GM12878 (cell line): ENCODE results near the gene MATN4. TPM values are rescaled to one million over a fixed set of nuclear protein-coding genes. Genes with fewer than 3 reads are reported as not detected.

Source experiments
- ATAC-seq: fragments of 200-7000 bp; cut with Tn5 transposase; 3 replicates; pipeline ENCODE4 v1.9.1; 2020; ENCODE audit warnings: mild to moderate bottlenecking, moderate library complexity
- BruUV-seq: library from RNA; stranded (reverse); fragments of 400-500 nt; replicated peaks from 2 replicates; lab custom pipeline; 2021; lab: Mats Ljungman, UMichigan
- CTCF ChIA-PET: fragments of 300-600 bp; sonication (Branson Sonifier 250); formaldehyde crosslinking; extraction: SDS; loops from one replicate; lab custom pipeline; 2021; ENCODE audit warnings: inconsistent platforms; lab: Yijun Ruan, JAX
- POLR2A ChIA-PET: fragments of 350-600 bp; formaldehyde crosslinking; extraction: SDS; loops from one replicate; lab custom pipeline; 2021; ENCODE audit warnings: inconsistent platforms; lab: Charles Lee
- RAD21 ChIA-PET: fragments of 300-600 bp; sonication (Branson Sonifier 250); formaldehyde crosslinking; loops from one replicate; lab custom pipeline; 2023; ENCODE audit warnings: antibody characterized with exemption; ENCODE audit not compliant: unreplicated experiment; lab: Charles Lee
- SMC1A ChIA-PET: fragments of 300-600 bp; sonication (Branson Sonifier 250); formaldehyde crosslinking; loops from one replicate; lab custom pipeline; 2023; ENCODE audit not compliant: unreplicated experiment, uncharacterized antibody; lab: Charles Lee
- DNase-seq: peaks from one replicate; pipeline ENCODE4 v3.0.0-alpha.2; 2011; ENCODE audit warnings: low read depth, low spot score
- FAIRE-seq: peaks from 3 replicates; lab custom pipeline; 2011; peaks lifted over from hg19 to GRCh38; lab: Jason Lieb, UNC
- H2AFZ ChIP-seq: 2 replicates; pipeline ENCODE4 v1.6.0; 2011; ENCODE audit warnings: low read depth, low read length, control low read depth; ENCODE audit not compliant: control insufficient read depth
- H3K27ac ChIP-seq: 2 replicates; pipeline ENCODE4 v1.5.1; 2011; ENCODE audit warnings: control low read depth; ENCODE audit not compliant: control insufficient read depth, insufficient read depth
- H3K27me3 ChIP-seq, 2 experiments: replicated peaks in 1 of 2; 2 replicates each; pipeline versions ENCODE4 v1.6.0 to v1.6.1; 2011; ENCODE audit warnings: low read length in 1 of 2; ENCODE audit not compliant: control insufficient read depth in 2 of 2, insufficient read depth in 2 of 2
- H3K36me3 ChIP-seq, 2 experiments: 2 replicates each; pipeline ENCODE4 v1.5.1; 2011; ENCODE audit warnings: low read length in 1 of 2; ENCODE audit not compliant: control insufficient read depth in 2 of 2, insufficient read depth in 2 of 2
- H3K4me1 ChIP-seq: 2 replicates; pipeline ENCODE4 v1.6.1; 2011; ENCODE audit warnings: mild to moderate bottlenecking, low read length, moderate library complexity, mixed read lengths; ENCODE audit not compliant: control insufficient read depth, insufficient read depth
- H3K4me2 ChIP-seq: 2 replicates; pipeline ENCODE4 v1.6.0; 2011; ENCODE audit warnings: control low read depth; ENCODE audit not compliant: control insufficient read depth, insufficient read depth
- H3K4me3 ChIP-seq: fragments of 200-600 bp; sonication (generic); 2 replicates; pipeline ENCODE4 v1.5.1; 2016
- H3K79me2 ChIP-seq: 2 replicates; pipeline ENCODE4 v1.6.0; 2011; ENCODE audit warnings: low read length; ENCODE audit not compliant: control insufficient read depth, insufficient read depth
- H3K9ac ChIP-seq: 2 replicates; pipeline ENCODE4 v1.8.0; 2011; ENCODE audit warnings: low read length, control low read depth, mixed read lengths; ENCODE audit not compliant: control insufficient read depth, insufficient read depth
- H3K9me3 ChIP-seq: replicated peaks from 3 replicates; pipeline ENCODE4 v1.5.1; 2011; ENCODE audit warnings: mild to moderate bottlenecking, low read length; ENCODE audit not compliant: control insufficient read depth, insufficient read depth
- H4K20me1 ChIP-seq: 2 replicates; pipeline ENCODE4 v1.6.0; 2011; ENCODE audit not compliant: control insufficient read depth, insufficient read depth
- ATF7 ChIP-seq: fragments of 450-650 bp; IDR thresholded peaks from 2 replicates; pipeline ENCODE4 v1.6.1; 2016; ENCODE audit warnings: low read depth, mild to moderate bottlenecking
- BMI1 ChIP-seq: fragments of 450-650 bp; IDR thresholded peaks from 2 replicates; pipeline ENCODE4 v1.6.1; 2016; ENCODE audit warnings: mild to moderate bottlenecking, moderate library complexity, borderline replicate concordance
- BRCA1 ChIP-seq: IDR thresholded peaks from 2 replicates; pipeline ENCODE4 v1.6.1; 2011; ENCODE audit warnings: low read depth, low read length, improper control_type of control experiment
- CBX5 ChIP-seq: sonication (generic); IDR thresholded peaks from 2 replicates; pipeline ENCODE4 v1.6.1; 2016; ENCODE audit warnings: low read depth, moderate library complexity, mild to moderate bottlenecking, inconsistent platforms
- E4F1 ChIP-seq: fragments of 450-650 bp; IDR thresholded peaks from 2 replicates; pipeline ENCODE4 v1.6.1; 2018; ENCODE audit warnings: borderline replicate concordance, mild to moderate bottlenecking; ENCODE audit not compliant: partially characterized antibody
- HDAC2 ChIP-seq: fragments of 200-600 bp; sonication (generic); IDR thresholded peaks from 2 replicates; pipeline ENCODE4 v1.6.1; 2017
- HSF1 ChIP-seq: fragments of 150-350 bp; IDR thresholded peaks from 2 replicates; pipeline ENCODE4 v1.6.1; 2014; ENCODE audit warnings: mild to moderate bottlenecking, low read depth, low read length
- IKZF2 ChIP-seq, 2 experiments: fragments of 450-650 bp; IDR thresholded peaks; 2 replicates each; pipeline ENCODE4 v1.6.1; 2017; ENCODE audit warnings: mild to moderate bottlenecking in 2 of 2, moderate library complexity in 2 of 2
- NRF1 ChIP-seq: conservative IDR thresholded peaks from 2 replicates; pipeline ENCODE4 v1.6.1; 2011; ENCODE audit warnings: mild to moderate bottlenecking, low read depth, low read length, improper control_type of control experiment
- PKNOX1 ChIP-seq: fragments of 450-650 bp; IDR thresholded peaks from 2 replicates; pipeline ENCODE4 v1.6.1; 2016; ENCODE audit warnings: mild to moderate bottlenecking
- SREBF1 ChIP-seq: IDR thresholded peaks from 2 replicates; pipeline ENCODE4 v1.6.1; 2012; ENCODE audit warnings: mild to moderate bottlenecking, low read length
- SUPT20H ChIP-seq: IDR thresholded peaks from 2 replicates; pipeline ENCODE4 v1.6.1; 2011; ENCODE audit warnings: low read depth, mild to moderate bottlenecking, low read length, moderate library complexity, borderline replicate concordance; ENCODE audit not compliant: control insufficient read depth
- TBL1XR1 ChIP-seq: IDR thresholded peaks from 2 replicates; pipeline ENCODE4 v1.6.1; 2012; ENCODE audit warnings: low read depth, low read length, improper control_type of control experiment
- ZBTB4 ChIP-seq: fragments of 450-650 bp; formaldehyde crosslinking; IDR thresholded peaks from 2 replicates; pipeline ENCODE4 v1.4.0; 2022; ENCODE audit warnings: mild to moderate bottlenecking, moderate library complexity
- ZNF24 ChIP-seq: fragments of 450-650 bp; IDR thresholded peaks from 2 replicates; pipeline ENCODE4 v1.6.1; 2017; ENCODE audit warnings: antibody characterized with exemption, mild to moderate bottlenecking
- ZSCAN29 ChIP-seq: fragments of 450-650 bp; IDR thresholded peaks from 2 replicates; pipeline ENCODE4 v1.6.1; 2017; ENCODE audit warnings: mild to moderate bottlenecking, moderate library complexity
- WGBS: methylation state at CpG from one replicate; pipeline ENCODE4 v1.1.6; 2016; ENCODE audit warnings: low lambda C conversion rate; ENCODE audit not compliant: insufficient replicate concordance, insufficient coverage; ENCODE audit errors: missing lambda C conversion rate; 5-methylcytosine and 5-hydroxymethylcytosine counted together
- in situ Hi-C: fragments of 300-500 bp; cut with MboI; formaldehyde crosslinking; loops from 9 replicates; pipeline ENCODE4 v1.14.3; 2018; ENCODE audit warnings: mixed read lengths
- intact Hi-C: fragments of 100-400 bp; cut with micrococcal nuclease; formaldehyde crosslinking; loops from one replicate; pipeline ENCODE4 v1.14.2; 2022; ENCODE audit not compliant: unreplicated experiment
- polyA plus RNA-seq, 11 experiments: library from polyadenylated mRNA; depleted of rRNA in 4 of 11; unstranded in 6 of 11; stranded (reverse) in 5 of 11; fragments of >200 nt; fragmentation: Nextera tagmentation in 4 of 11; fragmentation: Illumina TruSeq in 1 of 11; extraction: Ambion mirVana in 4 of 11; extraction: Trizol in 1 of 11; gene quantifications; 1 replicate in 1 of 11; 2 replicates in 10 of 11; pipeline versions ENCODE4 v1.2.1 to v1.2.3, GENCODE V29; 2011 to 2016; ENCODE audit warnings: inconsistent platforms in 2 of 11, missing spikeins in 2 of 11, low read depth in 1 of 11
- total RNA-seq, 4 experiments: library from RNA; depleted of rRNA in 3 of 4; stranded (reverse); fragments of >200 nt in 3 of 4; fragmentation: Illumina TruSeq in 1 of 4; extraction: Trizol in 1 of 4; gene quantifications; 2 replicates each; pipeline versions ENCODE4 v1.2.1 to v1.2.3, GENCODE V29; 2013 to 2021

The MATN4 gene
- total and polyA plus RNA-seq, 10 of the 15 experiments (the other 5 are each of a cell fraction or from before 2014, with no cell fraction given), result 0.10 to 0.15 TPM; not detected in 8

GRCh38 chr20:45337367-45338120 lies 29.4 kb upstream of the MATN4 start:
- Histone ChIP-seq H3K79me2 (no peaks in the 10 kb centered on the region), H3K4me2 (no peak overlapping the region), H3K36me3 (no peaks in the 10 kb centered on the region), H3K27me3 (no peaks in the 10 kb centered on the region), H3K9ac (no peak overlapping the region), H4K20me1 (no peaks in the 10 kb centered on the region), H3K4me1 (no peaks in the 10 kb centered on the region), H3K27ac (no peak overlapping the region), H3K9me3 (no peaks in the 10 kb centered on the region), H2AFZ (no peak overlapping the region), H3K4me3 (no peak overlapping the region)
- WGBS, result 44% methylated on average over 15 of the region's 15 CpGs
- ATAC-seq (no peak), FAIRE-seq (no peak), DNase-seq (no peak)
- in situ Hi-C loops, result no loop called here
- intact Hi-C loops, result no loop called here
- ChIA-PET CTCF (interaction anchor here (0.8 to 2.0 kb wide), 3 partner anchors 19 to 99 kb away, joined by 3 to 8 read pairs (median 3); no protein-coding TSS in a partner anchor), RAD21 (interaction anchor here (1.4 kb wide), 1 partner anchor 100 kb away, joined by 3 read pairs; no protein-coding TSS in a partner anchor), POLR2A (interaction anchor here (2.3 kb wide), 1 partner anchor 9 kb away, joined by 7 read pairs; no protein-coding TSS in a partner anchor), SMC1A (interaction anchor here (0.8 to 1.4 kb wide), 2 partner anchors 25 to 99 kb away, joined by 3 read pairs; no protein-coding TSS in a partner anchor)
- BruUV-seq, result no TSS peak
- TF ChIP-seq HSF1 (no peak), BRCA1 (no peak), SUPT20H (no peak), CBX5 (no peak), ZSCAN29 (no peak), IKZF2 (IDR thresholded peaks at IDR 0.05) (no peak), ZBTB4 (CRISPR knock-in tag) (no peak), SREBF1 (no peak), E4F1 (no peak), NRF1 (no peak), BMI1 (no peak), HDAC2 (no peak), PKNOX1 (no peak), TBL1XR1 (no peak), ATF7 (no peak), ZNF24 (no peak)
